Inferior parietal cortex (tissue), 1 donor: ENCODE measurements around the gene DENND1A.
"Not testable (repeated sequence)": the region's sequence is repeated elsewhere in the genome, so short reads cannot be mapped to it uniquely, and the experiment has no call there.

Source experiments
- DNase-seq: peaks from one replicate; pipeline ENCODE4 v3.0.0-alpha.2; 2016; ENCODE audit errors: extremely low spot score

The DENND1A gene

GRCh38 chr9:123922431-123922830 is 7.5 kb downstream of the DENND1A start:
- no peak for DNase-seq

- DNase-seq: no peak
Observed at GRCh38 chr9:123914517-123915196, 15.3 kb downstream of the DENND1A start.

DNA sequence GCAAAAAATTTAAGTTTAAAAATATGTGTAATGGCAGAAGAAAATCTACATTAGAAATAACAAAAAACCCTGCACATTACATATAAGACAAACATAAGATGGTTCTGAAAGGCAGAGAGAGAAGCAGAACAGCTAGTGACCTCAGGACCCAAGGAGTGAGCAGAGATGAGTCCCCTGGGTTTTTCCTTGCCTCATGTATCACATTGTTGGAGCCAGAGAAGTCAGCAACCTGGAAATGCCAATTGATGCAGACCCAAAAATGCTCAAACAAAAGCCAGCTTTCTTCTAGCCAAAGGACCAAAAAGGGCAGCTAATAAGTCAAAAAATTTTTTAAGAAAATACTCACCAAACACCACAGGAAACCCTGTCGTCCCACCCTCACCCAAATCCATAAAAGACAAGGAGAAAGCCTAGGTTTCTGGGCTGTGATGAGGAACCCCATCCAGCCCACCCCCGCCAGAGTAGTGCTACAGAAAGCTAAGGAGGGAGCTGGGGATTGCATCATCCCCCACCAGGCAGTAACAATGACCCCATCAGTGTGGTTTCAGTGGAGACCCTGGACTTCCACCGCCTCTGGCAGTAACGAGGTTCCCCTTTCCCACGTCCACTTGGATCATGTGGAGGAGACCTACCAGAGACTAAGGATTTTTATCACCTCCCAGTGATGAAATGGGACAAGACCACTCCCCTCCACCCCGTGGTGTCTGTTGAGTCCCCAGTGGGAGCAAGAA is 17.6 kb downstream of the DENND1A start:
- no peak for DNase-seq

DNA sequence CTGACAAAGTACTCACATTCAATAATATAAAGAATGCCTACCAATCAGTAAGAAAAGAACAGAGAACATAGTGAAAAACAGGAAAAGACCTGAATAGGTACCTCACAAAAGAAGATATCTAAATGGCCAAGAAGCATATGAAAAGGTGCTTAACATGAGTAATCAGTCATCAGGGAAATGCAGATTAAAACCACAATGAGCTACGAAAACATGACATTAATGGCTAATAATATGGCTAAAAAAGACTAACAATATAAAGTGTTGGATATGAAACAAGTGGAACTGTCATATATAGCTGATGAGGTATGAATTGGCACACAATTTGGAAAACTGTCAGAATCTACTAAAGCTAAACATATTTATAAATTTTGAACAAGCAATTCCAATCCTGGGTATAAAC is 18.9 kb downstream of the DENND1A start:
- DNase-seq: no peak

GRCh38 chr9:123909192-123909591 is 20.7 kb downstream of the DENND1A start:
- not testable (repeated sequence) for DNase-seq

DNA sequence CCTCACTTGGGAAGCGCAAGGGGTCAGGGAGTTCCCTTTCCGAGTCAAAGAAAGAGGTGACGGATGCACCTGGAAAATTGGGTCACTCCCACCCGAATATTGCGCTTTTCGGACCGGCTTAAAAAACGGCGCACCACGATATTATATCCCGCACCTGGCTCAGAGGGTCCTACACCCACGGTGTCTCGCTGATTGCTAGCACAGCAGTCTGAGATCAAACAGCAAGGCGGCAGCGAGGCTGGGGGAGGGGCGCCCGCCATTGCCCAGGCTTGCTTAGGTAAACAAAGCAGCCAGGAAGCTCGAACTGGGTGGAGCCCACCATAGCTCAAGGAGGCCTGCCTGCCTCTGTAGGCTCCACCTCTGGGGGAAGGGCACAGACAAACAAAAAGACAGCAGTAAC is 26.4 kb downstream of the DENND1A start:
- DNase-seq: not testable (repeated sequence)

- no peak for DNase-seq
Observed at GRCh38 chr9:123894822-123895221, 35.1 kb downstream of the DENND1A start.

DNA sequence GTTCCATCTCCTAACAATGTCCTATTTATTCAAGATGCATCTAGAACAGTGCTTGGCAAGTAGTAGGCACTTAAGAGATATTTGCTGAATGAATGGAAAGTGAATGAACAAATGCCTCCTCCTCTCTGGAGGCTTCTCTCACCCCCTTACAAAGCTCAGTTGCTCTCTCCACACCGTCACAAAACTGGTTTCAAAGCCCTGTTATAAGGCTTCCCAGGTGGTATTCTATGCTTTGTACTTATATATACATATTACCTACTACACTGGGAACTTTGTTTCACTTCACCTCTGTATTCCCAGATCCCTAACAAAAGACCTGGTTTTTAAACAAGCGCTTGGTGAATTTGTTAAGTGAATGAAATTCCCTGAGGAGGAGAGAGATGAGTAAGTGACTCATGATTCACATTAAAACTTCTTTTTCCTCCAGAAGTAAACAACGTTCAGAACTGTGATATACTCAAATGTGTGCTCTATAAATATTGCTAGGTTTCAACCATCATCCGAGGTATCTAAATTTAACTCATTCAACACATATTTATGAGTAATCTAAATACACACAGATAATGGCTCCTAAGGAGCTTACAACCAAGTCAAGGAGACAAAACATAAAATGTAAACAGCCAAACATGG is 36.0 kb downstream of the DENND1A start:
- no peak for DNase-seq

GRCh38 chr9:123893115-123893514 is 36.8 kb downstream of the DENND1A start:
- DNase-seq: no peak

GRCh38 chr9:123887837-123888236 is 42.1 kb downstream of the DENND1A start:
- no peak for DNase-seq

DNA sequence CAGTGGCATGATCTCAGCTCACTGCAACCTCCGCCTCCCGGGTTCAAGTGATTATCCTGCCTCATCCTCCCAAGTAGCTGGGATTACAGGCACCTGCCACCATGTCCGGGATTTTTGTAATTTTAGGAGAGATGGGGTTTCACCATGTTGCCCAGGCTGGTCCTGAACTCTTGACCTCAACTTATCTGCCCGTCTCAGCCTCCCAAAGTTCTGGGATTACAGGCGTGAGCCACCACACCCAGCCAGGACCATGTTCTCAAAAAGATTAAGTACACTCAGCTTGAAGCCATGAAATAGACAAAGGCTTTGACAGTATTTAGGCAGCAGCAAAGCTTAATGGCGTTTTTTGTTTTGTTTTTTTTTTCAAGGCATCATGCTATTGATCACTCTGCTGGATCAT is 44.1 kb downstream of the DENND1A start:
- DNase-seq: not testable (repeated sequence)

DNA sequence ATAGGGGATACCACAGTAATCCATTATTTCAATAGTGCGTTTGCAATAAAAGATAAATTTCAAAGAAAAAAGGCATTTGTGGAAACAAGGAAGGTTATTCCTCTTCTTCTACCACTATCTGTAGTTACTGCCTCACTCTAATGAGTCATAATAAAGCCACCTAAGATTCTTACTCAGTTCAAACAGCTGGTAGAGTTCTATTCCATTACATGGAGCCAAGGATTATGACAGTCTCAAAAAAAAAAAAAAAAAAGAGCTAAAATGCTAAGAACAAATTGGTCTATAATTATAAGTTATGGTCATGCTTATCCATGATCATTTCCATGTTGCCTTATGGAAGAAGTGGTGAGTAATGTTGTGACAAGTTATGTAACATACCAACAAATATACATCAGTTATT is 46.3 kb downstream of the DENND1A start:
- no peak for DNase-seq

DNA sequence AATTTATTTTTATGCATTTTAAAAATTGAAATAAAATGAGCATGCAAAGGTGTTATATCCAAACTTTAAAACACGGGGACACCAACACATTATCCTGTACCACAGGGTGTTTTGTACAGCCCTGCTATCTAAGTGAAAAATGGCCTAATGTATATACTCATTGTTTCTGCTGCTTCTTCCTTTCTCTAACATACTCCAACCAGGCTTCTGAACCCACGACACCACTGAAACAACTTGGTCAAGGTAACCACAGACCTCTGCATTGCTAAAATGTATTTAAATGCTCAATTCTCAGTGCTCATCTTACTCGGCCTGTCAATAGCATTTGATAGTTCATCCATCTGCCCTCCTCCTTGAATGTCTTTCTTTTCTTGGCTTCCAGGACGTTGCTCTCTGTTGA is 48.3 kb downstream of the DENND1A start:
- DNase-seq: no peak

GRCh38 chr9:123880420-123880819 is 49.5 kb downstream of the DENND1A start:
- no peak for DNase-seq

- no peak for DNase-seq
Observed at GRCh38 chr9:123876750-123877149, 53.2 kb downstream of the DENND1A start.

GRCh38 chr9:123872710-123873109 is 57.2 kb downstream of the DENND1A start:
- DNase-seq: no peak

DNA sequence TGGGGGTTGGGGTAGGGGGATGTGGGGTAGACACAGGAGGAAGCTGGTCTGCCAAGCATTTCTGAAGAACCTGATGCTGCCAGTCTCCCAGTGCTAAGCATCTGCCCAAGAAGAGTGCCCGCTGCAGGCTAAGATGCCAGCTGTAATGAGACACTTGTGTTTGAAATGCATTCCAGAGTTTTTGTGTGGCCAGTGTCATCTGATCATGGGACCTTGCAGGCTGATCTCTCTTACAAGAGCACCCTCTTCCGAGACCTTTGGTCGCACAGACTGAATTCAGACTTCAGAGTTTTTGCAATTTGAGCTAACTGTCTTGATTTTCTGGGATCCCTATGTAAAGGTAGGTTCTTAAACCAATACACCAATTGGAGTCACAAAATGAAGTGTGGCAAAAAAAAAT is 58.1 kb downstream of the DENND1A start:
- no peak for DNase-seq

DNA sequence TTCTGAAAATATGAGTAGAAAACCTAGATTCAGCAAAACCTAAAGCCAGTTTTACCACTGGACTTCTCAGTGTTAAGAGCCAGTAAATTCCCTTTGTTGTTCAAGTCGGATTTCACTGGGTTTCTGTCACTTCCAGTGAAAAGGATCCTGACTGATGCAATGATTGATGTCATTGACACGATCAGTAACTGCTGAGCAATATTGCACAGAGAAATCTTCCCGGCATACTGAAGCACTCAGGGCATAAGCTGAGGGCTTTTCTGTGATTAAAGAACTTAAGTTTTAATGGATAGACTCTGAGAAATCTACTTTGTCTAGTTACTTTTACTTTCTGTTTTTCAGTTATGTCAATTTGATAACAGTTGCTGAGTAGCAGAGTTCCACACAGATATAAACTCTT is 61.9 kb downstream of the DENND1A start:
- no peak for DNase-seq

DNA sequence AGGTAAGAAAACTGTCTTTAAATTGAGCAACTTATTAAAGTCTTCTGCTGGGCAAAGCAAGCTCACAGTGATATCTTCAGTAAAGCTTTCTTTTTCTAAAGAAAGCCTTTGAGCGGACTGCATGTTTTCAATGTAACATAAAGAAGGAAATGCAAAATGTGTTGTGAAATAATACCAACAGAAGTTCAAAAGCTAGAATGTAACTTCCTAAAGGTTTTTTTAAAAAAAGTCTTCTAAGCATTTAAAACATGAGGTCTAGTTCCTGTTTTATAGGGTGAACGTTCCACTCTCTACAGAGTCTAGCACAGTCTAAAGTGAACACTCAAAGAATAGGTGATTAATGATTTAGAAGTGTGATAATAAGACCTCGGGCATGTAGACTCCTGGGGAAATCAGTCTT is 62.9 kb downstream of the DENND1A start:
- no peak for DNase-seq

GRCh38 chr9:123866497-123866896 is 63.4 kb downstream of the DENND1A start:
- no peak for DNase-seq

GRCh38 chr9:123865226-123866000 is 64.5 kb downstream of the DENND1A start:
- DNase-seq: no peak

DNA sequence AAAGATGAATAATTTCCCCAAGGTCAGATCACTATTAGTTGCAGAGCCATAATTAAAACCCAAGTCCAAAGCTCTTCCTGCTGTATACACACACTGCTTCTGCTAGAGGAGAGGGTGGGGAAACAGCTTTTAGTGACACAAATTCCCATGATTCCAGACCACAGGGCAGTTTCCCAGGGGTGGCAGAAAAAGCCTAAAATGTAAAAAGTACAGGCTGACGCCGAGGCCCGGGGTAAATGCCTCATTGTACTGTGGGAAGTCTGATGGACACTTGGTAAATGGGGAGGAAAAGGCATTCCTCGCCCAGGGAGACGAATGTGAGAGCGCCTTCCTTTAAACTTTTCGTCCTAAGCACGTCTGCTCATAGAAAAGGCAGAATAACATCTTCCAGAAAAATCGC is 65.7 kb downstream of the DENND1A start:
- DNase-seq: no peak
